Central memory CD8-positive, alpha-beta T cell (primary cell): ENCODE measurements around the gene CCDC69.

Experiments
- ATAC-seq: fragments of 150-1000 bp; cut with Tn5 transposase; replicated peaks from 2 replicates; pipeline ENCODE4 v1.10.0; 2022; ENCODE audit warnings: mild to moderate bottlenecking, moderate FRiP score, moderate number of reproducible peaks; ENCODE audit not compliant: poor library complexity, severe bottlenecking; ENCODE audit errors: extremely low read depth
- DNase-seq, 2 donors: peaks; one replicate each; pipeline ENCODE4 v3.0.0; 2021; ENCODE audit warnings: low spot score in 2 of 2
- H3K27ac Mint-ChIP-seq: one replicate; pipeline ENCODE4 v1.8.0; 2022; ENCODE audit warnings: low read depth, mild to moderate bottlenecking, moderate library complexity, mixed read lengths
- H3K27me3 Mint-ChIP-seq: one replicate; pipeline ENCODE4 v1.8.0; 2022; ENCODE audit warnings: mixed read lengths
- H3K36me3 Mint-ChIP-seq: one replicate; pipeline ENCODE4 v1.8.0; 2022; ENCODE audit warnings: mild to moderate bottlenecking, moderate library complexity, mixed read lengths; ENCODE audit not compliant: insufficient read depth
- H3K4me1 Mint-ChIP-seq: one replicate; pipeline ENCODE4 v1.8.0; 2022; ENCODE audit warnings: mixed read lengths
- H3K4me3 Mint-ChIP-seq: one replicate; pipeline ENCODE4 v1.8.0; 2022; ENCODE audit warnings: mild to moderate bottlenecking, moderate library complexity, mixed read lengths
- H3K9me3 Mint-ChIP-seq: one replicate; pipeline ENCODE4 v1.8.0; 2022; ENCODE audit warnings: mixed read lengths

Gene CCDC69

DNA sequence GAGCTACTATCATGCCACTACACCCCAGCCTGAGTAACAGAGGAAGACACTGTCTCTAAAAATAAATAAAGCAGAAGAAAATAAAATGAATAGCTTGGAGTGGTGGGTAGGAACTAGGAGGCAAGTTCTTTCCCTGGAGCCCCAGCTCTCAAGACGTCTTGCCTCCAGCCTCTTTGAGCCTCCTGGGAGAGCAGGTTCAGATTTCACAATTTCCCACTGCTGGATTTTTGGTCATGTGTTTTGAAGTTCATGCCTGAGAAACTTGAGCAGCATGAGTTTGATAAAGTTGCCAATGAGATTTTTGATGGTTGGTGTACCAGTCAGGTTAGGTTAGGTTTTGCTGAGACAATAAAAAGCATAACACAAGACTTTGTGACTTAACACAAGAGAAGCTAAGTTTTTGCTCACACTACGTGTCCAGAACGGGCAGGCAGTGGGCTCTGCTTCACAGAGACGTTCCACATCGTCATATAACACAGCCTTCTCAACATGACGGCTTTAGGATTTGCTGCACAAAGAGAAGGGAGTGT is 4.1 kb upstream of the CCDC69 start:
- DNase-seq: no peak
- H3K27me3 Mint-ChIP-seq: no peaks in the 10 kb centered on the region
- H3K27ac Mint-ChIP-seq: no peak overlapping the region
- H3K36me3 Mint-ChIP-seq: peaks cover 2% of the 10 kb centered on the region
- H3K4me1 Mint-ChIP-seq: peaks cover 15% of the 10 kb centered on the region
- no peak overlapping the region for H3K4me3 Mint-ChIP-seq
- ATAC-seq: no peak
- no peaks in the 10 kb centered on the region for H3K9me3 Mint-ChIP-seq

DNA sequence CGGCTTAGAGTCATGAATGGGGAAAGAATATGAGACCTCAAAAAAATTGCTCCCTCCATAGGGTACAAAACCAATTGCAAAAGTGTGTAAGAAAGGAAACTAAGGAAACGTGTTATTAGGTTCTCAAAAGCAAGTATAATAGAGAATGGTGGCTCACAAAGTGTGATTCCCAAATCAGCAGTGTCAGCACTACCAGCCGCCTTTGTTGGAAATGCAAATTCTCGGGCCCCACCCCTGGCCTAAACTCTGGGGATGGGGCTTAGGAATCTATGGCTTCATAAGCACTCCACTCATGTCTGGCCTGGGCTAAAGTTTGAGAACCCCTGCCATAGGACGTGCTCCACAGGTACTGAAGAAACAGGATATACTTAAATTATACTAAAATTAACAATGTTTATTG is 1.6 kb upstream of the CCDC69 start:
- H3K36me3 Mint-ChIP-seq: peaks cover 8% of the 10 kb centered on the region
- no peak for DNase-seq
- ATAC-seq: no peak
- peaks cover 40% of the 10 kb centered on the region for H3K4me1 Mint-ChIP-seq
- no peaks in the 10 kb centered on the region for H3K9me3 Mint-ChIP-seq
- peak overlapping the region; percentile 85 for H3K27ac Mint-ChIP-seq
- H3K27me3 Mint-ChIP-seq: no peaks in the 10 kb centered on the region
- peak overlapping the region; percentile 85 for H3K4me3 Mint-ChIP-seq

GRCh38 chr5:151225071-151225470 is 1.2 kb upstream of the CCDC69 start:
- no peak for ATAC-seq
- Mint-ChIP-seq H3K4me3 (peak overlapping the region; percentile 85), H3K4me1 (peaks cover 44% of the 10 kb centered on the region), H3K36me3 (peaks cover 8% of the 10 kb centered on the region), H3K27ac (peak overlapping the region; percentile 85), H3K27me3 (no peaks in the 10 kb centered on the region), H3K9me3 (no peaks in the 10 kb centered on the region)
- no peak for DNase-seq

- peaks cover 8% of the 10 kb centered on the region for H3K36me3 Mint-ChIP-seq
- peaks cover 51% of the 10 kb centered on the region for H3K4me1 Mint-ChIP-seq
- H3K9me3 Mint-ChIP-seq: no peaks in the 10 kb centered on the region
- H3K4me3 Mint-ChIP-seq: peak overlapping the region; percentile 85
- ATAC-seq: peak; percentile 30
- peak overlapping the region; percentile 85 for H3K27ac Mint-ChIP-seq
- no peaks in the 10 kb centered on the region for H3K27me3 Mint-ChIP-seq
- no peak for DNase-seq
Measured at GRCh38 chr5:151224372-151224771, 480 bp upstream of the CCDC69 start.

DNA sequence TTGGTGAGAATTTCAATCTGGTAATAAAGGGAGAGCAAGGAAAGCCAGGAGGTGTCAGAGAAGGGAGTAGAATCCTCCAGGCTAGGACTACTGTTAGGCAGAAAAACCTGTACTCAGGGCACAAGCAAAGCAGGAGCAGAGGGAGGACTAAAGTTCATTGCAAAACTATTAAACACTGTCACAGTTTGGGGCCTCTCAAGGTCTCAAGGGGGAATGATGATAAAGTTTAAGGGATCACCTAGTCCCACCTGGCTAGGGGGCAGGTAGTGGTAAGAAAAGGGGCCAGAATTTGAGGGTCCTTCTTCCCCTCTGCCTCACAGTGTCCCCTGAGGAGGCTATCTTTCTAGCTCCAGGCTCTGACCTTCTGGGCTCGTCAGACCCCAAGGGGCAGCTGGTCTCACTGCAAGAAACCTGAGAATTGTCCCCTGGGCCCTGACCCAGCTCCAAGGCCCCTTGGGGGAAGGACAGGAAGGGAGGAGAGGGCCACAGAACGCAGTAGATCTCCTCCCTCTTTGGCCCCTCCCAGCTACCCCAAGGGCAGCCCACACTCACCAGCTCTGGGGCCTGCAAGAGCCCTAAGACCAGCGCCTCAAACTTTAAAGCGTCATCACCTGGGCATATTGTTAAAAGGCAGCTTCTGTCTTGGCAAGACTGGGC is 974 bp downstream of the CCDC69 start:
- Mint-ChIP-seq H3K27me3 (no peaks in the 10 kb centered on the region), H3K4me1 (peaks cover 66% of the 10 kb centered on the region), H3K27ac (peak overlapping the region; percentile 85), H3K36me3 (peaks cover 15% of the 10 kb centered on the region), H3K9me3 (no peaks in the 10 kb centered on the region), H3K4me3 (peak overlapping the region; percentile 85)
- DNase-seq (no peak), ATAC-seq (peak; percentile 61)

GRCh38 chr5:151222054-151222789 is 1.7 kb downstream of the CCDC69 start:
- no peak for DNase-seq
- peaks cover 73% of the 10 kb centered on the region for H3K4me1 Mint-ChIP-seq
- H3K36me3 Mint-ChIP-seq: peaks cover 21% of the 10 kb centered on the region
- peak overlapping the region; percentile 85 for H3K27ac Mint-ChIP-seq
- no peaks in the 10 kb centered on the region for H3K27me3 Mint-ChIP-seq
- H3K4me3 Mint-ChIP-seq: peak overlapping the region; percentile 85
- H3K9me3 Mint-ChIP-seq: no peaks in the 10 kb centered on the region
- no peak for ATAC-seq

- no peaks in the 10 kb centered on the region for H3K27me3 Mint-ChIP-seq
- H3K4me1 Mint-ChIP-seq: peaks cover 77% of the 10 kb centered on the region
- peak overlapping the region; percentile 85 for H3K27ac Mint-ChIP-seq
- peak overlapping the region; percentile 85 for H3K4me3 Mint-ChIP-seq
- H3K36me3 Mint-ChIP-seq: peaks cover 24% of the 10 kb centered on the region
- no peak for DNase-seq
- H3K9me3 Mint-ChIP-seq: no peaks in the 10 kb centered on the region
- no peak for ATAC-seq
Measured at GRCh38 chr5:151221574-151221973, 2.3 kb downstream of the CCDC69 start.

- Mint-ChIP-seq H3K27ac (peak overlapping the region; percentile 85), H3K27me3 (no peaks in the 10 kb centered on the region), H3K36me3 (peaks cover 29% of the 10 kb centered on the region), H3K9me3 (no peaks in the 10 kb centered on the region), H3K4me1 (peaks cover 82% of the 10 kb centered on the region), H3K4me3 (peak overlapping the region; percentile 85)
- ATAC-seq (no peak), DNase-seq (no peak)
Measured at GRCh38 chr5:151219789-151220188, 4.1 kb downstream of the CCDC69 start.

- peaks cover 33% of the 10 kb centered on the region for H3K36me3 Mint-ChIP-seq
Measured at GRCh38 chr5:151219138-151219537, 4.8 kb downstream of the CCDC69 start.

DNA sequence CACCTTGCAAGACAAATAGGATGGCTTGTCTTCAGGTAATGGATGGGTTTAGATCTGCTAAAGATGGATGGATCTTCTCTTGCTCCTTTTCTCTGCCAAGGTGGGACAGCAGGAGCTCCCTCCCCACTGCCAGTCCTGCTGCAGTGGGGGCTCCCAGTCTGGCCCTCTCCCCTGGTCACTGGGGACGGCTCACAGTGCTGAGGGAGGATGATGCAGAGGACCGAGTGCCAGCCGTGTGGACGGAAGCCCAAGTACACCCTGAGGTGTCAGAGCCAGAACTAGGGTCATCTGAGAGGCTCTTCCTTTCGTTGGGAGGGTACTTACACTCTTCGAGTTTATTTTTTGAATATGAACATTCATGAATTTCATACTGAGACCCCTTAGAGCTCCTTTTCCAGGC is 5.7 kb downstream of the CCDC69 start:
- Mint-ChIP-seq H3K4me1 (peaks cover 90% of the 10 kb centered on the region), H3K27ac (peak overlapping the region; percentile 57), H3K36me3 (peaks cover 36% of the 10 kb centered on the region), H3K9me3 (no peaks in the 10 kb centered on the region), H3K4me3 (no peak overlapping the region), H3K27me3 (no peaks in the 10 kb centered on the region)
- ATAC-seq (no peak), DNase-seq (no peak)

More at GRCh38 chr5:151219138-151219537, 4.8 kb downstream of the CCDC69 start:
- no peaks in the 10 kb centered on the region for H3K27me3 Mint-ChIP-seq
- DNase-seq: no peak
- peaks cover 82% of the 10 kb centered on the region for H3K4me1 Mint-ChIP-seq
- H3K27ac Mint-ChIP-seq: peak overlapping the region; percentile 57
- no peaks in the 10 kb centered on the region for H3K9me3 Mint-ChIP-seq
- ATAC-seq: no peak
- H3K4me3 Mint-ChIP-seq: peak overlapping the region; percentile 36

DNA sequence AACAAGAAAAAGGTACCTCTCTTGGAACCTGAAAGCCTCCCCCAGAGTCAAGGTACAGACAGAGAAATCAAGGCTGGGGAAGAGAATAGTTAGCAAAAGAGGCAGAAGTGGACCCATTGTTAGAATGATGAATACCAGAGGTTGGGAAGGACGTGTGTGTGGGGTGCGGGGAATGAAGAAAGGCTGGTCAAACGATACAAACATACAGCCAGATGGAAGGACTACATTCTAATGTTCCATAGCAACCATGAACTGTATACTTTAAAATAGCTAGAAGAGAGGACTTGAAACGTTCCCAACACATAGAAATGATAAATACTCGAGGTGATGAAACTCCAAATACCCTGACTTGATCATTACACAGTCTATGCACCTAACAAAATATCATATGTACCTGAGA is 7.1 kb downstream of the CCDC69 start:
- no peak for DNase-seq
- peaks cover 89% of the 10 kb centered on the region for H3K4me1 Mint-ChIP-seq
- ATAC-seq: no peak
- no peaks in the 10 kb centered on the region for H3K9me3 Mint-ChIP-seq
- H3K27ac Mint-ChIP-seq: peak overlapping the region; percentile 84
- H3K36me3 Mint-ChIP-seq: peaks cover 31% of the 10 kb centered on the region
- H3K4me3 Mint-ChIP-seq: peak overlapping the region; percentile 40
- H3K27me3 Mint-ChIP-seq: no peaks in the 10 kb centered on the region

- peaks cover 86% of the 10 kb centered on the region for H3K4me1 Mint-ChIP-seq
- peak overlapping the region; percentile 84 for H3K27ac Mint-ChIP-seq
- H3K27me3 Mint-ChIP-seq: no peaks in the 10 kb centered on the region
- peak overlapping the region; percentile 86 for H3K4me3 Mint-ChIP-seq
- no peak for ATAC-seq
- peaks cover 35% of the 10 kb centered on the region for H3K36me3 Mint-ChIP-seq
- no peak for DNase-seq
- no peaks in the 10 kb centered on the region for H3K9me3 Mint-ChIP-seq
Measured at GRCh38 chr5:151215546-151215880, 8.4 kb downstream of the CCDC69 start.
